AG09319 (cell line): ENCODE data around the gene BST2.

ENCODE experiments used
- DNase-seq: peaks from one replicate; pipeline ENCODE4 v3.0.0-alpha.2; 2010; ENCODE audit warnings: low read depth; ENCODE audit errors: extremely low read depth
- TF ChIP-seq, protein P1 (sequence below): IDR thresholded peaks from 2 replicates; pipeline ENCODE4 v1.5.1; 2011; ENCODE audit warnings: low read depth, mild to moderate bottlenecking, inconsistent platforms, low read length, moderate library complexity

BST2 gene

DNA sequence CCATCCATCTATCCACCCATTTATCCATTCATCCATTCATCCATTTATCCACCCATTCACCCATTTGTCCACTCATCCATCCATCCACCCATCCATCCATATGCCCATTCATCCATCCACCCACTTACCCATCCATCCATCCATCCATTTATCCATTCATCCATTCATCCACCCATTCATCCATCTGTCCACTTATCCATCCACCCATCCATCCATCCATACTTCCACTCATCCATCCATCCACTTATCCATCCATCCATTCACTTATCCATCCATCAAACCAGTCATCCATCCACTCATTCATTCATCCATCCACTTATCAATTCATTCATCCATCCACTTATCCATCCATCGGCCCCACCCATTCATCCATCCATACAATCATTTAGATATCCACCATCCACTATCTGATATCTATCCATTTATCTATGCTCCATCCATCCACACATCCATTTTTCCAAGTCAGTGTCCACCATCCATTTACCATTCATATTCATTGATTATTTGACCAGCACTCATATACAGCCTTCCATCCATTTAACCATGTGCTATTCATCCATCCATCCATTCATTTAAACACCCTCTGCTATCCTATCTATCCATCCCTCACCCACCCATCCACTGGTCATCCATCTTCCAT, 40.2 kb upstream of the BST2 start:
- DNase-seq: no peak
- TF ChIP-seq, protein P1, sequence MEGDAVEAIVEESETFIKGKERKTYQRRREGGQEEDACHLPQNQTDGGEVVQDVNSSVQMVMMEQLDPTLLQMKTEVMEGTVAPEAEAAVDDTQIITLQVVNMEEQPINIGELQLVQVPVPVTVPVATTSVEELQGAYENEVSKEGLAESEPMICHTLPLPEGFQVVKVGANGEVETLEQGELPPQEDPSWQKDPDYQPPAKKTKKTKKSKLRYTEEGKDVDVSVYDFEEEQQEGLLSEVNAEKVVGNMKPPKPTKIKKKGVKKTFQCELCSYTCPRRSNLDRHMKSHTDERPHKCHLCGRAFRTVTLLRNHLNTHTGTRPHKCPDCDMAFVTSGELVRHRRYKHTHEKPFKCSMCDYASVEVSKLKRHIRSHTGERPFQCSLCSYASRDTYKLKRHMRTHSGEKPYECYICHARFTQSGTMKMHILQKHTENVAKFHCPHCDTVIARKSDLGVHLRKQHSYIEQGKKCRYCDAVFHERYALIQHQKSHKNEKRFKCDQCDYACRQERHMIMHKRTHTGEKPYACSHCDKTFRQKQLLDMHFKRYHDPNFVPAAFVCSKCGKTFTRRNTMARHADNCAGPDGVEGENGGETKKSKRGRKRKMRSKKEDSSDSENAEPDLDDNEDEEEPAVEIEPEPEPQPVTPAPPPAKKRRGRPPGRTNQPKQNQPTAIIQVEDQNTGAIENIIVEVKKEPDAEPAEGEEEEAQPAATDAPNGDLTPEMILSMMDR: no peak

DNA sequence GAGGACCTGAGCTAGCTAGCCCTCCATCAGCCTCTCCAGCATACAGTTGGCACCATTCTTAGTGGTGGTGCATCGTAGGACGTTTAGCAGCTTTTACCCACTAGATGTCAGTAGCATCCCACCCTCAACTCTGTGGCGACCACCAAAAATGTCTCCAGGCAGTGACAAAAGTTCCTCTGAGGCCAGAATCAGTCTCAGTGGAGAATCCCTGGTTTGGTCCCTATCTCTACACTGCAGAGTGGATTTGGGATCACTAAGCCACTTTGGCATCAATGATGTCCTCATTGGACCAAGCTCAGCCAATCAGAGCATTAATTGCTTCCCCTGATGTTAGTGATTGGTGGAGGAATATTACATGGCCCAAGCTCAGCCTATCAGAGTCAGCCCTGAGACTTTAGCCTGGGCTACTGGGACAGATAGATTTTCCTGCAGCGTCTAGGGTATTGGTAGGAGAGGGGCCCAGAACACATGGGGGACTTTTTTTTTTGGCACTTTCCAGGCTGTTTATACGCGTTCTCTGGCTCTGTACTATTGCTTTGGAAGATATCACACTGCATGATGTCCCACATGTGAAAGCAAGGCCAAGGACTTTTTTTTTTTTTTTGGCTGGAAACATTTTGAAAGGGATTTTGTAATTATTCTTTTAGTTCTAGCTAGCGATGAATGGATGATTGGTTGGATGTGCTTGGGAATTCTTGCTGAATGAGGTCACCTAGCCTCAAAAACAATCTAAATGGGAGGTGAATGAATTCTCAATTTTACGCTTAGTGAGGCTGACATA, 36.0 kb upstream of the BST2 start:
- no peak for DNase-seq
- TF ChIP-seq, protein P1: peak; percentile 31

DNA sequence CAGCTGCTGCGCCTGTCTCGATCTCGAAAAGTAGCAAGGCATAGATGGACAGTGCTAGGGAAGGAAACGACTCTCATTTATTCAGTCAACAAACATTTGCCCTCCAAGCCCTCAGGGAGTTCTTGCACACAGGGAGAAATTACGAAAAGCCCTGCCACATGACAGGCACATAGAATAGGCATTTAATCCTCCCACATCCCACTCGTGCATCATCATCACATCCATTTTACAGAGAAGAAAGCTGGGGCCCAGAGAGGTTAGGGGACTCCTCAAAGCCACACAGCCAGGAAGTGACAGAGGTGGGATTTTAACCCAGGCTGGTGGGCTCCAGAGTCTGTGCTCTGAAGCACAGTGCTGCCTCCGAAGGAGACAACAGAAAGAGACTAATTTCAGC, 31.4 kb upstream of the BST2 start:
- no peak for DNase-seq
- TF ChIP-seq, protein P1: no peak

DNA sequence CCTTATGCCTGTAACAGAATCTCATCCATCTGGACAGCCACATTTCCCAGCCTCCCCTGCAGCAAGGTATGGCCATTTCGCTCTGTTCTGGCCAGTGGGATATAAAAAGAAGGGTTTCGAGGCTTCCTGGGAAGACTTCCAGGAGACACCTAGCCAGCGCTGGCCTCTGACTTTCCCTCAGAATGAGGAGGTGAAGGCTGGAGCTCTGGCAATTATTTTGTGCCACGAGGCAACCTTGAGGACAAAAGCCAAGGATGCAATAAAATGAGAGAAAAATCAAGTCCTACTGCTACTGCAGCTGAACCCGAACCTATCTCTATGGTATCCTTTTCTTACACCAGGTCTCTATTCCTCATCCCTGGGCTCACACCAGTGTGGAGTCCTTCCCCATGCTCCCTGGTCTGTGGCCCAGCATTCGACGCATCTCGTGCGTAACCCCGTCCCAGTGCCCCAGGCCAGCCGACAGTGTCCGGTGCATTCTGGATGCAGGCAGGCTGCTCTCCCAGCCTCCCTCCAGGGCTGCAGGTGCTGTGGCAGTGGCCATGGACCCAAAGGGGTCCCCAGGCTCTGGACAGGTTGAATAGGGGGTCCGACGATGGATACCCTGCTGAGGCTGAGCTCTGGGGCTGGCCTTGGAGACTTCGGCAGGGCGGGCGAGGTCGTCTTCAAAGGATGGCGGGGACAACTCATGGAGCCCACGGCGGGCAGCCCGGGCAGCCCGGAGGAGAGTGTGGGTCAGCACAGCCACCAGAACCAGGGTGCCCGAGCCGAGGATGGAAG, 30.9 kb upstream of the BST2 start:
- TF ChIP-seq, protein P1: no peak
- DNase-seq: no peak

DNA sequence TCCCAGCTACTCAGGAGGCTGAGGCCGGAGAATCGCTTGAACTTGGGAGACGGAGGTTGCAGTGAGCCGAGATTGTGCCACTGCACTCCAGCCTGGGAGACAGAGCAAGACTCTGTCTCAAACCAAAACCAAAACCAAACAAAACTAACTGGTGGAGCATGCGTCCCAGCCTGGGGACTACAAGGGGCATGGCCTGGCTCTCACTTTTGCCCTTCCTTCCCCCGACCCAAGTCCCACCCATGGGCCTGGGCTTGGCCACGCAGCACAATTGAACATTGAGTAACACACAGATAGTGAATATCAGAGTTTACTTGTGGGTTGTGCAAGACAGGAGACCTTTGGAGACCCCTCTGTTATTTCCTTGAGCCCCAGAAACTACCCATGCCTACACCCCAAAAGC, 29.8 kb upstream of the BST2 start:
- TF ChIP-seq, protein P1: no peak
- DNase-seq: no peak

DNA sequence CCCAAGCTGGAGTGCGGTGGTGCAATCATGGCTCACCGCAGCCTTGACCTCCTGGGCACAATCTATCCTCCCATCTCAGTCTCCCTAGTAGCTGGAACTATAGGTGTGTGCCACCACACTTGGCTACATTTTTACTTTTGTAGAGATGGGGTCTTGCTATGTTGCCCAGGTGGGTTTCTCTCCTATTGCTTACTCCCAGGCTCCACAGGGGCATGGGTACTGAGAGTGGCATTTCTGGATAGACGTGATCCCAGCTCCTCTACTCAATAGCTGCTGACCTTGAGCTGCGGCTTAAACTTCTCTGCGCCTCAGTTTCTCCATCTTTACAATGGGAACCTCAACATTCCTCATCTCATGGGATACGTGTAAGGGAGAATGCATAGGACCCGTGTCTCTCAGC, 26.0 kb upstream of the BST2 start:
- DNase-seq: no peak
- TF ChIP-seq, protein P1: no peak
